NCI-H128 (cell line): Measurements from ENCODE around the gene CCDC107.

ENCODE experiments used
- DNase-seq: peaks from one replicate; lab custom pipeline; 2025; ENCODE audit not compliant: unreplicated experiment; lab: John Stamatoyannopoulos, UW

CCDC107 gene

DNA sequence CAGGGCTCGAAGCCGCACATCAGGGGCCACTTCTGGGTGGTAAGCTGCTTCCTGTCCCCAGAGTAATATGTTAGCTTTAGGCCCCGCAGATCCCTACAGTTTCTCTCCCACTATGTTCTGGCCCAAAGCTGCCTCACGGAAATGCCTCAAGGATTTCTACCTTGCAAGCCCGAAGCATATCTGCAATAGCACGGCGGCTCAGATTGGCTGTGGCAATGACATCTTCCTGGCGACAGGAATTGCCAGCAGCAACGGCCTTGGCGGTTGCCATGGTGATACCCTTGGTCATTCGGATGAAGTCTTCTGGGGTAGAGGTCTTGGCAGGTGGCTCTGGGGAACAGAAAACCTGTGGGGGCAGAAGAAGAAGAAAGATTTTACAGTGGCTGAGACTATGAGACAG is 41.9 kb downstream of the CCDC107 start:
- DNase-seq, result no peak

DNA sequence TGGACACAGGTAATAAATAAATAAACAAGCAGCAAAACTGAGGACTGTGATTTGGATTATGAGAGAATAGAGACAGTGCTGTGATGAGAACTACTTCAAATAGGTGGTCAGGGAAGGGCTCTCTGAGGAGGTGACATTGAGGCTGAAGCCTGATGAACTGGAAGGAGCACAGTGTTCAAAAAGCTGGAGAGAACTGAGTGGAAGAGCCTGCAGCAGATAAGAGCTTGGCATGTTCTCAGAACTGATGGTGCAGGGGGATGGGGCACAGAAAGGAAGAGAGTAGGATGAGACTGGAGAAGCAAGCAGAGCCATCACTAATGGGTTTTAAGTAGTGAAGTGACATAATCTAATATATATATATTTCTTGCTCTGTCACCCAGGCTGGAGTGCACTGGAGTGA is 42.9 kb downstream of the CCDC107 start:
- no peak for DNase-seq

DNA sequence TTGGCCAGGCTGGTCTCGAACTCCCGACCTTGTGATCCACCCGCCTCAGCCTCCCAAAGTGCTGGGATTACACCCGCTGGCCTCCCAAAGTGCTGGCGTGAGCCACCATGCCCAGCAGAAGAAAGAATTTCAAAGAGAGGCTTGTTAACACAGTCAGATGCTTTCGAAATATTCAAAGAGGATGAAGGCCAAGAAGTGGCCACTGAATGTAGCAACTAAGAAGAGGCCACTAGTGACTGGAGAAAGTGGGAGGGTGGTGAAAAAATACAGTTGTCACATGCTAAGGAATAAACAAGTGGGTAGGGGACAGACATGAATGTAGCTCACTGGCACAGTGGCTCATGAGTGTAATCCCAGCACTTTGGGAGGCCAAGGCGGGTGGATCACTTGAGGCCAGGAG is 44.6 kb downstream of the CCDC107 start:
- no peak for DNase-seq

DNA sequence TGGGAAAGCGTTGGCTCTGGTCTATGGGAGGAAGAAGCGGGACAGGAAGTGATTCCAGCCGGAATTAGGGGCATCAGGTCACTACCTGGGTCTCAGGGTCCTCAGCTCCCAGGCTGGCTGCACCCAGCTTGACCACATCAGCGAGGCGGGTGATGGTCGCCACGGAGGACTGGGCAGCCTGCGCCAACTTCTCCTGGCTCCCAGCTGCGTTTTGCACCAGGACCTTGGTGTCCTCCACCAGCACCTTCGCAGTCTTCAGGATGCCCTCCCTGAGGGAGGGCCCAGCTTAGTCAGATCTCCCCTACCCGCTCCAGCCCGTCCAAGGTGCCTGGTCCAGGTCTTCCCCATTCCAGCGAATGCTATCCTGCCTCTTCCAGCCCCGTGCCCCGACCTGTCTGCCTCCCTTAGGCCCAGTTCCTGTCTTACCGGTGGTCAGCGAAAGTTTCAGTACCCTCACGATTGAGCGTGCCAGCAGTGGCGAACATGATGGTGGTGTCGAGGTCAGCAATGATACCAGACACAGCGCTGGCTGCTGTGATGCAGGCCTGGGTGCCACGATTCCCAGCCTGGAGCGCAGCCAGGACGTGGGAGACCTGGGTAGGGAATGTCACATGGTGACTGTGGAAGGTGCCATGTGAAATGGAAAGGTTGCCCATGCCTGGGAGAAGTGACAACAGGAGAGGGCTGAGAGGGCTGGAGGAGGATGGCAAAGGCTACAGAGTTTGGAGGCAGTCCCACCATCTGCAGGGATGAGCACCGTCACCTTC is 46.0 kb downstream of the CCDC107 start:
- DNase-seq, result no peak

DNA sequence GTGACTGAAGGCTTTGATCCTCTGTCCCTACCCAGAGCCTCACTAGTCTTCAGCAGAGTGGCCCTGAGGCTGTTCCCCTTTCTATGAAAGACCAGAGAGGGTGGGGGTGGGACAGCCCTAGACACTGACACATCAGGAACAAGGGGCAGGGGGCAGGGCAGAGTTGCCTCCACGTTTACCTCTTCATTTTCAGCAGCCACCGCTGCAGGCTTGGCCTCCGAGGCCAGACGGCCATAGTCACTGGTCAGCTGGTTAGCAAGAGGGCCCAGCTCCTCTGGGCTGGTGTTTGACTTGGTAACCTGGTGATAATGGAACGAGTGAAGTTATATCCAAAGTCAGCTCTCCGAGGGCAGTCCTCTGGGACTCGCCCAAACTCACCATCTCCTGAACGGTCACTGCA is 47.3 kb downstream of the CCDC107 start:
- no peak for DNase-seq

DNA sequence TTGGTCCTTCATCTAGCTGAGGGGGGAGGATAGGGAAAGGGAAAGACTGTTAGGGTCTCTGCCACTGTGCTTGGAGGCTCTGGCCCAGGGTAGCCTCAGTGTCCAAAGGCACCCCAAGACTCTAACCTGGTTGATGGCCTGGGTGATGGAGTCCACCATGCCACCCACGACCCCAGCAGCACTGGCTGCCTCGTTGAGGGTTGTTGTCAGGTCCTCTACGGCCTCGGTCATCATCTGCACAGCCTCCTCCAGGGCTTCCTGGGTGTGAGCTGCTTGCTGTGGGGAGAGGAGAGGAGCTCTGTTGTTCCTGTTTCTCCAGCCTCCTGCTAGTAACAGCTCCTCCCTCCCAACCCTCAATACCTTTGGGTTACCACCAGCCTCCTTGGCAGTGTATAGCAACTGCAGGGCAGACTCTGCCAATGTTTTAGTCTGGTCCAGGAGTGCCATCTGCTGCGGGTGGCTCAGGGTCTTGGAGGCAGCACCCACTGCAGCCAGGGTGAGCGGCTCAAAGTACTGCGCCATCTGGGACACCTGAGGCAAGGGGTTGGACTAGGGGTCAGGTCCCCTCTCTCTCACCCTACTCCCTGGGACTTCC is 47.8 kb downstream of the CCDC107 start:
- no peak for DNase-seq

DNA sequence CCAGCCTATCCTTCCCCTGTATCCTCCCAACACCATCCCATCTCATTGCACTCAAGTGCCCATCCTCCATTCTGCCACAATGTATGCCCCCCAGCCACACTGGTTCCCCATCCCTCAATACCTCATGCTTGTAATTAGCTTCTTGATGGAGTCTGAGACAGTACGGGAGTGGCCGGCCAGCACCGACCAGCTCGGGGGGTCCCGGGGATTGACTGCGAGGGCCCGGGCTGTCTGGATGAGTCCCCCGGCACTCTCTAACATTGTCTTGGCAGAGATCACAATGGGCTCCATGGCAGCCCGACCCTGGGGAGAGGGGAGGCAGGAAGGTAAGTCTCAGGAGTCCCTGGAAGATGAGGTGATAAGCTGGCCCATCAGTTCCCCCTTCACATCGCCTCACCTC is 48.9 kb downstream of the CCDC107 start:
- no peak for DNase-seq

DNA sequence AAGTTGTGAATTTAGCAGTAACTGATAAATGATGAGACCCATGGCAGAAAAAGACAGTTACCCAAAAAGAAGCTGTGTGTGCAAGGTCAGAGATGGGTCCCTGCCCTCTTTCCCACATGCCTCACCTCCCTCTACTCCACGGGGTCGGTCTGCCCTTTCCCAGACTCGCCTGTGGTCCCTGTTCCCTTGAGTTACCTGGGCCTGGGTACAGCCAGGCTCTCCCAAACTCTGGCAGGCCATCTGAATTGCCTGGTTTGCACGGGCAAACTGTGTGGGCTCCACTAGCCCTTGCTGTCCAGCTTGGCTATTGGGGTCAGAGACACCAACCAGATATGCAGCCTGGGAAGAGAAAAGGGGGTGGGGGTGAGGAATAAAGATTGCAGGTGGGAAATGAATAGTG is 50.1 kb downstream of the CCDC107 start:
- no peak for DNase-seq

DNA sequence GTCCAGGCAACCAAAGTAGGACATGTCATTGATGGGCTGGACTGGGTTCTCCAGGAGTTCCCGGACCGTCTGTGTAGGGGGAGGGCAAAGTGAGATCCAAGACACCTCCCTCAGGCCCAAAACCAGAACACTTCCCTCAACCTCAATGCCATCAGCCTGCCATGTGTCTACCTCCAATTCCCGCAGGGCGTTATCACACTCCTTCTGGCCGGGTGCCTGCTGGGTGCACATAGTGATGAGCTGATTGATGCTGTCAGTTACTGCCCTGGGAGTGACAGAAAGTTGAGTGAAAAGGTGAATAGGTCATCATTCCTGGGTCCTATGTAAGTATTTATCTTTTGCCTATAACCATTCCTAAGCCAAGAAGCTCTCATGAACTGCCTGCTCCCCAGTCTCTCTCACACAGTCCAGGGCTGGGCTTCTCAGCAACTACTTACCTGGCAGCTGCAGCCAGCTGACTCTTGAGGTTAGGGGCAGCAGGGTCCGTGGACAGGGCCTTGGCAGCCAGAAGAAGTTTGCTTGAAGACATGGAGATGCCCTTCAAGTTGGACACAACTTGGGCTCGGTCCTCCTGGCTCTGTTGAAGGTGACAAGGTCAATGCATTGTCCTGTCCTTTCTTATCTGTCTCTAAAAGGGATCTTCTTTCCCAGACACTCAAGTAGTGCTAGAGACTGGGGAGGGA is 52.9 kb downstream of the CCDC107 start:
- no peak for DNase-seq
